CD4-positive, alpha-beta memory T cell (primary cell): Measurements from ENCODE around the gene LCN6. TPM values are rescaled to one million over a fixed set of nuclear protein-coding genes. Genes with fewer than 3 reads are reported as not detected.
A peak's percentile ranks its signal among the peaks of the same experiment; 100 is the strongest.

Experiments
- CTCF ChIA-PET: fragments of 350-600 bp; sonication (Branson Sonifier 250); formaldehyde crosslinking; loops from one replicate; lab custom pipeline; 2021; ENCODE audit warnings: inconsistent platforms; ENCODE audit not compliant: partially characterized antibody; lab: Charles Lee
- POLR2A ChIA-PET: fragments of 350-600 bp; sonication (Branson Sonifier 250); formaldehyde crosslinking; loops from one replicate; lab custom pipeline; 2021; ENCODE audit not compliant: partially characterized antibody; lab: Charles Lee
- DNase-seq, 5 donors: peaks; one replicate each; pipeline versions ENCODE4 v3.0.0 to v3.0.0-alpha.2; 2020 to 2022; ENCODE audit warnings: mixed read lengths in 1 of 5
- H3K27ac ChIP-seq: one replicate; pipeline ENCODE4 v1.7.0; 2013; ENCODE audit warnings: low read depth, low read length
- H3K27me3 ChIP-seq: 2 replicates; pipeline ENCODE4 v1.7.0; 2013; ENCODE audit warnings: mild to moderate bottlenecking, low read length, moderate library complexity; ENCODE audit not compliant: insufficient read depth
- H3K36me3 ChIP-seq: 2 replicates; pipeline ENCODE4 v1.7.0; 2013; ENCODE audit warnings: mild to moderate bottlenecking, low read length, moderate library complexity; ENCODE audit not compliant: insufficient read depth
- H3K4me1 ChIP-seq: 2 replicates; pipeline ENCODE4 v1.7.0; 2013; ENCODE audit warnings: mild to moderate bottlenecking, low read length, moderate library complexity; ENCODE audit not compliant: insufficient read depth
- H3K4me3 ChIP-seq, 2 donors: one replicate each; pipeline ENCODE4 v1.7.0; 2013; ENCODE audit warnings: low read length in 2 of 2, mild to moderate bottlenecking in 1 of 2
- H3K9me3 ChIP-seq, 2 donors: one replicate each; pipeline ENCODE4 v1.7.0; 2013; ENCODE audit warnings: low read length in 2 of 2, control low read depth in 1 of 2; ENCODE audit not compliant: control insufficient read depth in 1 of 2
- H3K27ac Mint-ChIP-seq, 7 donors: one replicate each; pipeline ENCODE4 v1.8.0; 2020 to 2021; ENCODE audit warnings: mixed read lengths in 7 of 7, mild to moderate bottlenecking in 6 of 7, inconsistent platforms in 3 of 7, moderate library complexity in 3 of 7
- H3K27me3 Mint-ChIP-seq, 2 donors: one replicate each; pipeline ENCODE4 v1.8.0; 2020 to 2021; ENCODE audit warnings: mixed read lengths in 2 of 2
- H3K36me3 Mint-ChIP-seq, 2 donors: one replicate each; pipeline ENCODE4 v1.8.0; 2020 to 2021; ENCODE audit warnings: mixed read lengths in 2 of 2, inconsistent platforms in 1 of 2, mild to moderate bottlenecking in 1 of 2
- H3K4me1 Mint-ChIP-seq, 4 donors: one replicate each; pipeline ENCODE4 v1.8.0; 2020 to 2021; ENCODE audit warnings: mixed read lengths in 4 of 4, mild to moderate bottlenecking in 1 of 4
- H3K4me3 Mint-ChIP-seq, 8 donors: one replicate each; pipeline ENCODE4 v1.8.0; 2020 to 2021; ENCODE audit warnings: mixed read lengths in 8 of 8, mild to moderate bottlenecking in 7 of 8, moderate library complexity in 6 of 8, inconsistent platforms in 3 of 8
- H3K9me3 Mint-ChIP-seq, 8 donors: one replicate each; pipeline ENCODE4 v1.8.0; 2020 to 2021; ENCODE audit warnings: mixed read lengths in 8 of 8, mild to moderate bottlenecking in 5 of 8, inconsistent platforms in 3 of 8, moderate library complexity in 1 of 8
- intact Hi-C: fragments of 100-400 bp; cut with micrococcal nuclease; formaldehyde crosslinking; loops from one replicate; pipeline ENCODE4 v1.15.1; 2023
- polyA plus RNA-seq, 2 donors: library from polyadenylated mRNA; unstranded; fragments of 300-500 nt; fragmentation: Illumina TruSeq; gene quantifications; one replicate each; pipeline ENCODE4 v1.2.3, GENCODE V29; 2021
- total RNA-seq, 2 experiments: library from RNA; stranded (reverse); gene quantifications; one replicate each; pipeline ENCODE4 v1.2.3, GENCODE V29; 2021

Gene LCN6
- total and polyA plus RNA-seq, 4 experiments from 2014 or later, result not detected

- H3K36me3 ChIP-seq, result no peaks in the 10 kb centered on the region
- no peaks in the 10 kb centered on the region for H3K27me3 ChIP-seq
- POLR2A ChIA-PET, result no interaction called here
- Mint-ChIP-seq H3K27ac (no peak overlapping the region), H3K9me3 (peaks cover 3 to 24% (median 18%) of the 10 kb centered on the region in 8 donors), H3K4me1 (no peaks in the 10 kb centered on the region), H3K36me3 (peaks cover 0 to 4% of the 10 kb centered on the region in 2 donors), H3K4me3 (no peak overlapping the region), H3K27me3 (peaks cover 3 to 6% of the 10 kb centered on the region in 2 donors)
- DNase-seq, result no peak
- H3K27ac ChIP-seq, result no peak overlapping the region
- CTCF ChIA-PET, result no interaction called here
- peaks cover 0 to 6% of the 10 kb centered on the region in 2 donors for H3K9me3 ChIP-seq
- intact Hi-C loops, result no loop called here
- H3K4me1 ChIP-seq, result no peaks in the 10 kb centered on the region
- H3K4me3 ChIP-seq, result no peak overlapping the region
Measured at GRCh38 chr9:136750526-136750925, 2.2 kb upstream of the LCN6 start.

GRCh38 chr9:136748666-136749611 is 614 bp upstream of the LCN6 start:
- CTCF ChIA-PET, result interaction anchor here (1.0 kb wide), 1 partner anchor 10 kb away, joined by 3 read pairs; the partner anchor contains the start of gene LCN8
- H3K27me3 ChIP-seq, result no peaks in the 10 kb centered on the region
- no peaks in the 10 kb centered on the region for H3K4me1 Mint-ChIP-seq

GRCh38 chr9:136747161-136748060 is 914 bp downstream of the LCN6 start:
- Mint-ChIP-seq H3K9me3 (peaks cover 3 to 17% (median 13%) of the 10 kb centered on the region in 8 donors), H3K36me3 (peaks cover 0 to 2% of the 10 kb centered on the region in 2 donors), H3K27ac (no peak overlapping the region), H3K4me1 (no peaks in the 10 kb centered on the region), H3K27me3 (peaks cover 3% of the 10 kb centered on the region in 2 donors), H3K4me3 (no peak overlapping the region)
- Histone ChIP-seq H3K4me1 (no peaks in the 10 kb centered on the region), H3K27me3 (no peaks in the 10 kb centered on the region), H3K4me3 (no peak overlapping the region), H3K36me3 (no peaks in the 10 kb centered on the region), H3K9me3 (peaks cover 0 to 6% of the 10 kb centered on the region in 2 donors), H3K27ac (no peak overlapping the region)
- ChIA-PET POLR2A (no interaction called here), CTCF (no interaction called here)
- peak in 1 of 5 donors; percentile 36 for DNase-seq
- intact Hi-C loops, result no loop called here

More at GRCh38 chr9:136748666-136749611, 614 bp upstream of the LCN6 start:
- Mint-ChIP-seq H3K4me3 (no peak overlapping the region), H3K27ac (no peak overlapping the region), H3K27me3 (peaks cover 3 to 4% of the 10 kb centered on the region in 2 donors), H3K36me3 (peaks cover 0 to 4% of the 10 kb centered on the region in 2 donors), H3K9me3 (peaks cover 3 to 23% (median 17%) of the 10 kb centered on the region in 8 donors)
- Histone ChIP-seq H3K4me3 (no peak overlapping the region), H3K9me3 (peaks cover 0 to 6% of the 10 kb centered on the region in 2 donors), H3K27ac (no peak overlapping the region), H3K4me1 (no peaks in the 10 kb centered on the region), H3K36me3 (no peaks in the 10 kb centered on the region)
- DNase-seq, result peak in 1 of 5 donors; percentile 13
- POLR2A ChIA-PET, result no interaction called here
- intact Hi-C loops, result no loop called here

GRCh38 chr9:136746621-136747020 is 1.7 kb downstream of the LCN6 start:
- H3K27ac ChIP-seq, result no peak overlapping the region
- no peaks in the 10 kb centered on the region for H3K9me3 ChIP-seq
- peaks cover 6% of the 10 kb centered on the region for H3K4me1 ChIP-seq
- H3K36me3 ChIP-seq, result no peaks in the 10 kb centered on the region
- peak in 1 of 5 donors; percentile 31 for DNase-seq
- Mint-ChIP-seq H3K4me3 (no peak overlapping the region), H3K27ac (no peak overlapping the region), H3K36me3 (no peaks in the 10 kb centered on the region), H3K9me3 (peaks cover under 1 to 9% (median 5%) of the 10 kb centered on the region in 8 donors), H3K4me1 (peaks cover 0 to 3% (median 0%) of the 10 kb centered on the region in 4 donors), H3K27me3 (peaks cover under 1 to 3% of the 10 kb centered on the region in 2 donors)
- no peak overlapping the region for H3K4me3 ChIP-seq
- POLR2A ChIA-PET, result no interaction called here
- intact Hi-C loops, result no loop called here
- H3K27me3 ChIP-seq, result no peaks in the 10 kb centered on the region
- CTCF ChIA-PET, result no interaction called here

- Histone ChIP-seq H3K9me3 (no peaks in the 10 kb centered on the region), H3K27ac (no peak overlapping the region), H3K4me3 (no peak overlapping the region), H3K27me3 (no peaks in the 10 kb centered on the region), H3K36me3 (no peaks in the 10 kb centered on the region), H3K4me1 (peaks cover 11% of the 10 kb centered on the region)
- Mint-ChIP-seq H3K9me3 (peaks cover 0 to 4% (median under 1%) of the 10 kb centered on the region in 8 donors), H3K27ac (no peak overlapping the region), H3K4me1 (peaks cover 0 to 7% (median 0%) of the 10 kb centered on the region in 4 donors), H3K4me3 (no peak overlapping the region), H3K36me3 (no peaks in the 10 kb centered on the region), H3K27me3 (peaks cover 0 to 3% of the 10 kb centered on the region in 2 donors)
- intact Hi-C loops, result no loop called here
- DNase-seq, result no peak
- POLR2A ChIA-PET, result no interaction called here
- CTCF ChIA-PET, result no interaction called here
Measured at GRCh38 chr9:136746155-136746490, 2.2 kb downstream of the LCN6 start.

GRCh38 chr9:136745389-136746154 is 2.8 kb downstream of the LCN6 start:
- Histone ChIP-seq H3K9me3 (no peaks in the 10 kb centered on the region), H3K27ac (no peak overlapping the region), H3K36me3 (no peaks in the 10 kb centered on the region), H3K27me3 (no peaks in the 10 kb centered on the region), H3K4me3 (no peak overlapping the region), H3K4me1 (peaks cover 13% of the 10 kb centered on the region)
- intact Hi-C loops, result no loop called here
- H3K27me3 Mint-ChIP-seq, result peaks cover 0 to 3% of the 10 kb centered on the region in 2 donors
- H3K9me3 Mint-ChIP-seq, result peaks cover 0 to 1% (median 0%) of the 10 kb centered on the region in 8 donors
- no peaks in the 10 kb centered on the region for H3K36me3 Mint-ChIP-seq
- ChIA-PET POLR2A (interaction anchor here (0.5 to 0.7 kb wide), 2 partner anchors 19 to 45 kb away, joined by 3 read pairs; no protein-coding TSS in a partner anchor), CTCF (no interaction called here)
- H3K27ac Mint-ChIP-seq, result no peak overlapping the region
- H3K4me3 Mint-ChIP-seq, result no peak overlapping the region
- H3K4me1 Mint-ChIP-seq, result peaks cover 0 to 7% (median under 1%) of the 10 kb centered on the region in 4 donors
- peak in 1 of 5 donors; percentile 38 for DNase-seq
